ENCODE results near the gene ATP1B3.

DNA sequence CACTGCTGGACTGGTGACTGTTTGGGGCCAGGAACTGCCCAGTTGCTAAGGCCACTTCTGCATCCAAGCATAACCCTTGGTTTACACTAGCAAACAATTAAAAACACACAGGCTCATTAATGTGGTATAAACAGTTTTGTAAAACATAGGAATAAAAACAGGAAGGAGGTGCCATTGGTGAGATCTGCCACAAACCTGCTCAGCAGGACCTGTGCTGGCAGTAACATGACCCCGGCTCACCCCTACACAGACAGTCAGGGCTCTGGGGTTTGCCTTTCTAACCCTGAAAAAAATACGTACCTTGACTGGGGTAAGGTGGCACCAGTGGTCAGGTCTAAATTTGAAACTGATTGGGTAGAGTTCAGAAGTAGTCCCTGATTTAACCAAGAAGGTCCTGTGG, 76.2 kb downstream of the ATP1B3 start:
- TF ChIP-seq POLR2A (IDR thresholded peaks at IDR 0.05; ENCODE audit: low read length) (no peak), GATA1 (IDR thresholded peaks at IDR 0.05; ENCODE audit: low read depth, low read length) (no peak)
